IPS-NIHi7 (cell line): ENCODE measurements around the gene GABARAP.

ENCODE experiments used
- DNase-seq: peaks from one replicate; pipeline ENCODE4 v3.0.0; 2012; ENCODE audit warnings: mixed read lengths; ENCODE audit errors: extremely low spot score

Gene GABARAP

DNA sequence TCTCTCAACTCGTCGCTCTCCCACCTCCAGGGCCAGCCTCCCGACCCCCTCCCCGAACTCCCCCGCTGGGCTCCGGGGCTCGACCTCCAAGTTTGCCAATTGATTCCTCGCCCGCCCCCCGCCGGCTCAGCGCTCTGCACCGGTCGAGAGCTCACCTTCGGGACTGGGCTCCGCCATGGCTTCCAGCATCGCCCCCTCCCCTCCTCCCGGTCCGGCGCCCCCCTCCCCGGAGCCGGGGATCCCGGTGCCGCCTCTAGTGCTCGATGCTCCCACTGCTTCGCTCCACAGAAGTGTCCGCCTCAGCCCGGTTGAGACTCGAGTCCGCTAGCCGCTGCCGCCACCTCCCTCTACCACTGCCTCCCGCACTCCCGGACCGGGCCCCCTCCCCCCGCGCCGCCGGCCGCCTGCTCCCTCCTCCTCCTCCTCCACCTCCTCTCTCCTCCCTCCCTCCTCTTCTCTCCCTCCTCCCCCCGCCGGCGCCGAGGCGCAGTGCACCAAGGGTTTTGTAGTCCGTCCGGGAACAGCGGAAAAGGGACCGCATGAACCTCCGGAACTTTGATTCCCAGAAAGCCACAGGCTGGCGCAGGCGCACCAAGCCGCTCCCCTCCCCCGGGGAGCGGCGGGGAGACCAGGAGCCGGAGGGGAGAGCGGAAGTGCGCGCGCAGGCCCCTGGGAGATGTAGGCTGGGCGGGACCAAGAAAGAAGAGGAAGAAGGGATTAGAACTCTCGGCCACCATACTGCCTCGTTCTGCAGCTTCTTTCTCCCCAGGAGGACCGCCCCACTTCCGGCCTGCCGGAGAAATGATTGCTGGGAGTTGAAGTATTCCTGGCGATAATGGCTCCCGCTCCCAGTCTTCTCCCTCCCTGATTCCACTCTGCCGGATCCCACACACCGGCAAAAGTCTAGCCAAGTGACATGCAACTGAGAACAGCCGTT is 2.9 kb downstream of the GABARAP start, which contains the start of gene PHF23:
Gene PHF23 (minus strand): TSS at position 367 of the 937 bp plus-strand sequence. CDS start 178 bp downstream, at position 189.
- peak; percentile 93 for DNase-seq

DNA sequence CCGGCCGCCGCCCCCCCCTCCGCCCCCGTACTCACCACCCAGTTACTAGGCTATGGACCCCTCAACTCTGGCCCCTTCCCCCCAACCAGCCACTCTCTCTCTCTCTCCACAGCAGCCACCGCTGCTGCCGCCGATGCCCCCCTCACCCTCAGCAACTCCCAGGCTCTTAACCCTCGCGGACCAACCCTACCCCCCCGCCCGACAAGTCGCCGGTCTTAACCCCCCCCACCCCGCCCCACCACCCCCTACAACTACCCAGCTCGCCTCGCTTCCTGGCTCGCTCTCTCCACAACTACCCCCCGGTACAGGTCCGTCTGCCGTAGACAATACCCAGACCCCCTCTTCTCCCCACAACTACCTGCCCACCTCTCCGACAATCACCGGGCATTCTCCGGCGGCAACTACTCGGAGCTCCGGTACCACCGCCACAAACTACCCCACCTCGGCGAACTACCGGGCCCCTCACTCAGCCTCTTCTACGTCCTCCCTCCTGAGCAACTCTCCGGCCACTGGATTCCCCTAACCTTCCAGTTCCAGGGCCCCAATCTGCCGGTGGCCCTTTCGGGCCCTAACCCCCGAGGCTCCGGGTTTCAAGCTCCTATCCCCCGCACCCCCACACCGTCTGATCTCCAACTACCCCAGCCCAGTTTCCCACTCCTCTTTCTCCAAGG is 3.7 kb downstream of the GABARAP start:
- DNase-seq, result peak; percentile 22

DNA sequence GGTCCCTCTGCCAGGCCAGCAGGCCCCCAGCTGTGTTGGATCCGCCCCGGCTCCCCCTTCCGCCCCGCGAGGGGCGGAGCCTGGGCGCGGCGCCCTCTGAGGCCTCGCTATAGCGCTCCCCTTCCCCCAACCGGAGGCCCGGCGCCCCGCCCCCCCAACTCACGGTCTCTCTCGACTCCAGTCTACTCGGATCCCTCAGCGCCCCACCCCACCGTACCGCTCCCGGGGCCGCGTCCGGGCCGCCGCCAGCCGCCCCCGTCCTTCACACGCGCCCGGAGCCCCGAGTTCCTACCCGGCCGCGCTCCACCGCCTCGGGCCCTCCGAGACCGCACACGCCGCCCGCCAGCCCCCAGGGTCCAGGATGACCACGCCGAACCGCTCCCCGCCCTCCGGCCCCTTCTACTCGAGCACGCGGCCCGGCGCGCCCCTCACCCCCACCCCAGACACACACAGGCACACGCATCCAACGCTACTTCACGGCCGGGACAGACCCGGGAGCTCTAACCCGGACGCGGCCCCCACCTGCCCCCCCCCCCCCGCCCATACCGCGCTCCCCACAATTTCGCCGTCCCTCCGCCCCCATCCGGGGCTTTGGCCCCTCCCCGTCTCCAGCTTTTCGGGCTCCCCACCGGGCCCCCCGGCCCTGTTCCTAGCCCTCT is 4.4 kb downstream of the GABARAP start:
- peak; percentile 79 for DNase-seq

DNA sequence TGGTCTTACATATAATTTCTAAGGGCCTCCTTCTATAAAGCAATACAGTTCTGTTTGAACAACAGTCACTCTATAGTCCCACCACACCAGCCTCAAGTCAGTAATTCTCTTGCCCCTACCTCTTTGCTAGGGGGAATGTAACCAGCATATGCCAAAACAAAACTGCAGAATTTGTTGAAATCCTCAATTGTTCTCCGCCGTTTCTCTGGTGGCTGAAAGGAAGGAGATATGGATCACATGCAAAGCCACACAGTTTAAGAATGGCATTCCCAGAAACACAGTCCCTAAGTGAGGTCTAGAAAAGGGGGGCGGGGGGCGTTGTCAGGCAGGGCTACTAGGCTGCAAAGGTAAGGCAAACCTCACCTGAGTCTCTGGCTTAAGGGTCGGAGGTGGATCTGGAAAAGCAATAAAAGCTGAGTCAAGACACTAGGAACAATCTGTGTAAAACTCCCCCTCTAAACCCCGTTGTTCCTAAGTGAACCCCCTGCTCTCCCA is 4.9 kb downstream of the GABARAP start:
- no peak for DNase-seq

DNA sequence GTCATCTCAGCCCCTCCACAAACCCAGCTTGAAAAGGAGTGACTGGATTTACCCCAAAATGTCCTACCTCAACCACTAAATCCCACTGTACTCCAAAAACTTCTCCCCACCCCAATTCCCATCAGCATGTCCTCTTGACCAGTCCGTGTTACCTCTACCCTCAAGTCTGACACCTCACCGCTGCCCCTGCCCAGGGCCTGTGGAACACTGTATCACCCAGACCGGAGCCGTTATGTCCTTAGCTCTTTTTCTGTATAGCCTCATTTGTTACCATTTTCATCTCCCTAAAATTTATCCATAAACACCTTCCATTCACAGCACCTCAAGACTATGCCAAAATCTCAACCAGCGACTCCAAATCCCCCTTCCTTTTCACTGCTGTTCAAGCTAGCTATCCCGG is 5.4 kb downstream of the GABARAP start:
- DNase-seq, result no peak

DNA sequence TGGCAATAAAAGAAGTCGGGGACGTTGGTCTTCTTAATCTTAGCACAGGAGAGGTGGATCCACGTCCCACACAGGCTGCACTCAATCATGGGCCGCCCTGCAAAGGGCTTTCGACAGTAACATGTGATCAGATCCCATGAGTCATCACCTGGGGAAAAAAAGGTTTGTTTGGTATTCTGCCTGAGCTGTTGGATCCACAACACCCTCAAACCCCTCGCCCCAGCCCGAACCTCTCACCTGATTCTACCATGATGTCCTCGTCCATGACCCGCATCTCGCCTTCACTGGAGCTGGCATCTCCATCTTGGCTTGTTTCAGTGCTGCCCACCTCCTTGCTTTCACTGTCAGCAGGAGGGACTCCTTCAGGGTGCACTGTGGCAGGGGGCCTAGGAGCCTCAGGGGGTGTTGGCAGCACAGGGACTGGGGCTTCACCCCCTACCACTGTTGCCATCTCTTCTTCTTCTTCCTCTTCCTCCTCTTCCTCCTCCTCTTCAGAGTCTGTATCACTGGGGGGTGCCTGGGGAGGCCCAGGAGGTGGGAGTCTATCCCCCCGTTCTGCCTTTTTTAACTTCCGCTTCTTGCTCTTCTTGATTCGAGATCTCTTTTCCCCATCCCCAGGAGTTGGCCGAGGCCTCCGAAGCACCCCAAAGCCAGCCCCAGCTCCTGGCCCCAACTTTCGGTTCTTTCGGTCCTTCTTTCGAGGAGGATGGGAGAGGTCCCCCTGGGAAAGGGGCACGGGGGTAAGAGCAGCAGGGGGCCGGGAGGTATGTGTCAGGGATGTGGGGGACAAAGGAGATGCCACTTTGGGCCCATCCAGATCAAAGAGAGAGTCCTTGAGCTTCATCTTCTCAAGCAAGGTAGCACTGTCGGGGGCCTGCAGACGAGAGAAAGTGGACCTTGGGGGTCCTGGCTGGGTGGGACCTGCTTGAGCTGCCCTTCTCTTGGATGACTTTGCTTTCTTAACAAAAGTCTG is 6.3 kb downstream of the GABARAP start:
- no peak for DNase-seq

DNA sequence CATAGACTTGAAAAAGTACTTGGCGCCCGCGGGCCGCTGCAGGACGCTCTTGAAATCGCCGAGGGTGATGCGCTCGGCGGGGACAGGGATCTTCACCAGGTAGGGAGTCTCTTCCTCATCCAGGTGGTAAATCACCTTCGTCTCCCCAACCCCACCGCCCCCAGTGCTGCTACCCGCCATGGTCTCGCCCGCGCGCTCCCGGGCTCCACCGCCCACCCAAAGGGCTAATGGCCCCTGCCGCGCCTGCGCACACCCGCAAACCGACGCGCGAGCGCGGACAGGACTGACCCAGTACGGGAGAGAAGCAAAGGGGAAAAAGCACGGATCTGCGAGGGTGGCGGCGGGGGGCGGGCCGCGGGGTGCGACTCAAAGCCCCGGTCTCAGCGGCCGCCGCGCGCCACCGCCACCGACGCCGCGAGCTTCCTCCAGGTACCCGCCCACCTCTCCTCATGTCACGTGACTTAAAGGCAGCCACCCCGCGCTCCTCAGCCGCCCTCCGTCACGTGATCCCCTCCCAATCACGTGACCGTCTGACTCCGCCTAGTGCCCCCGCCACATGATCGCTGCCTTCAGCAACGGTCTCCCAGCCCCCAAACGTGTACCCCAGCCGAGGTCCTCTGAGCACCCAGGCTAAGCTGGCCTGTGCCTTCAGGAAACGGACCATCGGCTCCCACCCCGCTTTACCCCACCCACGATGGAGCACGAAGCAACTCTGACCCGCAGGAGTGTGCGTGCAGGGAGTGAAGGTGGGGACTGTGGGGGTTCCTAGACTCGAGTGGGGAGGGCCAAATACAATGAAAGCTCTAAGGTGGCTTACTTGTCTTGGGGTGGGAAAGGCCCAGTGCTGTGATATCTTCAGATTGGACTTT is 7.9 kb downstream of the GABARAP start, which contains the start of gene DVL2:
Gene DVL2 (minus strand): TSS at position 435 of the 869 bp plus-strand sequence. CDS start 255 bp downstream, at position 180.
- DNase-seq, result peak; percentile 88

DNA sequence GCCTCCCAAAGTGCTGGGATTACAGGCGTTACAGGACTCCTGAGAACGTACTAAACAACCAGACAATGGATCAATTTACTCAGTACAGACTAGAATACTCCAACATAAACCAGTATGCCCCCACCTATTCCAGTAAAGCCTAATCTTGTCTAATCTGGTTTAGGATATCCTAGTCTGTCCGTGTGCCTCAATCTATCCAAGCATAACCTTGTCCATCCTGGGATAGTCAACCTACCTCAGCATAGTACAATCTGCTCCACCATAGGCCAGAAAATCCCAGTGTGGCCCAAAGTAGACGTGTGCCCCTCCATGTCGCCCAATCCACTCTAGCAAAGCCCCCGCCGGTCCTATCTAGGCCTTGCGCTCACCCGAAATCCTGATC is 8.6 kb downstream of the GABARAP start:
- no peak for DNase-seq

DNA sequence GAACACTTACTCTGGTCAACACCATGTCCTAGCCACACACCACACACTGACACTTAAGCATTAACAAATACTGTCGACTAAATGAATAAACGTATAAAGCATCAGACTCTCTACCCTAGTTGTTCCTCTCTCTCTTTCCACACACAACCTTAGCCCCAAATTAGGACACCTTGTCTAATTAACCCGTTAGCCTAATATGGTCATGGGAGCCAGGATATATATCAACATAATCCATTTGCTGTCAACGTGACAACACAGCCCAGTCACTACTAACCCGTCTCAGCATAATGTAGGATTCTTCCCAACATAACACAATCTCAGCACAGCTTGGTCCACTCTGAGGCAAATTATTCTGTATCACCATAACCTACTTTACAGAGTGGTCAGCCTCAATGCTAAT is 10.1 kb downstream of the GABARAP start:
- no peak for DNase-seq

DNA sequence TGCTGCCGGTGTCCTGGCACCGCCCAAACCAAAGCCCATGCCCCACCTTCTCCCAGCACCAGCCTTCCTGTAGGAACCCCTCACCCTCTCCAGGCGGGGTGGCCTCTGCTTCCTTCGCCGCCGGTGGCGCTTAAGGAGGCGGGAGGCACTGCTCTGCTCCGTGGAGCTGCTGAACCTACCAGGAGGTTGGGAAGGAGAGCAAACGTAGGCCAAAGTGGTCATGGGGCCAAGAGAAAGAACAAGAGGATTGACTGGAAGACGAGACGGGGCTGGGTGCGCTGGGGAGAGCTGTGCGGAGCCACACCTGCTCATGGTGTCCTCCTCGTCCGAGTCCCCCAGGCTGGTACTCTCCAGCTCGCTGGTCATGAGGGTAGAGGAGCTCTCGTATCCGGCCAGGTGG is 12.7 kb downstream of the GABARAP start:
- DNase-seq, result no peak

DNA sequence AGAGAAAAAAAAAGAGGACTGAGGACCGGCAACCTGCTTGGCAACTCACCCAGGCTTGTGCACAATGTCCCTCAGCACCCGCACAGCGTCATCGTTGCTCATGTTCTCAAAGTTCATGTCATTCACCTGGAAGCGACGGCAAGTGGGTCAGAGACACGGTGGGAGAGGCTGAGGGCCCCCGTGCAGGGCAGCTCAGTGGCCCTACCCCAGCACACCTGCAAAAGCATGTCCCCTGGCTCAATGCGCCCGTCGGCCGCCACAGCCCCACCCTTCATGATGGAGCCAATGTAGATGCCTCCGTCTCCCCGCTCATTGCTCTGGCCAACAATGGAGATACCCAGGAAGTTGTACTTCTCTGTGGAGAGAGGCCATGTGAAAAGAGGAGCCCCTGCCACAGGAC is 13.3 kb downstream of the GABARAP start:
- no peak for DNase-seq

DNA sequence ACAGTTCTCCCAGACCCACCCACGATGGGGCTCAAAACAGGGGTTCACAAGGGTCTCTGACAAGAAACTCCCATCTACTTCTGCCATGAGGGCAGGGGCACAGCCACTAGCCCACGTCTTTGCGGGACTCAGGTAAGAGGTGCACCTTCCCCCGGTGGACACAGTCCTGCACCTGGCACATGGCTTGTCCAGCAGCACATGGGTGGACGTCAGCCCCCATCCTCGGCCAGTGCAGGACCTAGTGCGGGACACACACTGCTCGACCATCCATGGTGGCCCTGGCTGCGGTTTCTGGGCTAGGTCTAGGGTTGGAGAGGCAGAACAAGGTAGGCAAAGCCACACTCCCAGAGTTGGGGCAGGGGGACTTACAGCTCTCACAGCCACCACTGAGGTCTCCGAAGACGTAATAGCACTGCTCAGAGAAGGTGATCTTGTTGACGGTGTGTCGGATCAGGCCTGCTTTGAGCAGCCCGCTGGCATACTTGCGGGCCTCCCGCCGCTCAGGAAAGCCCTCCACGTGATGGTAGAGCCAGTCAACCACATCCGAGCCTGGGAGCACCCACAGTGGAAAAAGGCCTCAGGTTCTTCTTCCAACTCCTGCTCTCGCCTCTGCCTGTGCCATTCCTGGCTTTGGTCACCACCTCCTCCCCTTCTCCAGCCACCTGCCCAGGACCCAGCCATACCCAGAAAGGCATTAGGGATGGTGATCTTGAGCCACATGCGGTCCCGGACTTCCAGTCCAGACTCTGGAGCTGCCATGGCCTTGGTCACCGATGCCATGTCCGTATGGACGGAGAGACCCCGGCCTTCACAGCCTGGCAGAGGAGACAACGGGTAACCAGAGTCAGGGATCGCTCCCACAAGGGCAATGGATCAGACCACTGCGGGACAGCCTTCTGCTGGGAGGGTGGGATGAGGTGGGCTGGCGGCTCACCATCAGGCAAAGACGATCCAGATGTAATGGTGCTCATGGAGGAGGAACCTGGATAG is 15.2 kb downstream of the GABARAP start:
- DNase-seq, result no peak

DNA sequence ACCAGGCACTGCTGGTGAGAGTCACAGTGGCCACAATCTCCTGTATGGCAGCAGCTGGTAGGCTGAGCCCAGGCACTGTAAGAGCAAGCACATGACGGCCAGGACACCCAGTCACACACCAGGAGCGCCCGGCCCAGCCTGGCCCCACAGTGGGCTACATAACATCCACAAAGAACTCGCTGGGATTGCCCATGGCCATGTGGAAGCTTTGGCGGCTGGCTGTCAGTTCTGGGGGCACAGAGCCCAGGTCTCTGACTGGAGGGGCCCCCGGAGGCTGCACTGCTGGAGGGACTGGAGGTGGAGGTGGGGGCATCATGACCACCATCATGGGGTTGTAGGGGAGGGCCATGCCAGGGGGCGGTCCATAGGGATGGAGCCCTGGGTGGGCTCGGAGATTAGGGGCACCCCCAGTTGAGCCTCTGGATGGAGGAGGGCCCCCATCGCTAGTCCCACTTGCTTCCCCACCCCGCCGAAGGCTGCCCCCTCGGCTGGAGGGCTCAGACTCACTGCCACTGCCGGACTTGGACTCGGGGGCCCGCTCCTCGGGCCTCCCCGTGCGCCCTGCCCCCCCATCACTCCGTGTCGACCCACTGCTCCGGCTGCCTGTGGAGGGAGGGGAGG is 16.4 kb downstream of the GABARAP start:
- no peak for DNase-seq

DNA sequence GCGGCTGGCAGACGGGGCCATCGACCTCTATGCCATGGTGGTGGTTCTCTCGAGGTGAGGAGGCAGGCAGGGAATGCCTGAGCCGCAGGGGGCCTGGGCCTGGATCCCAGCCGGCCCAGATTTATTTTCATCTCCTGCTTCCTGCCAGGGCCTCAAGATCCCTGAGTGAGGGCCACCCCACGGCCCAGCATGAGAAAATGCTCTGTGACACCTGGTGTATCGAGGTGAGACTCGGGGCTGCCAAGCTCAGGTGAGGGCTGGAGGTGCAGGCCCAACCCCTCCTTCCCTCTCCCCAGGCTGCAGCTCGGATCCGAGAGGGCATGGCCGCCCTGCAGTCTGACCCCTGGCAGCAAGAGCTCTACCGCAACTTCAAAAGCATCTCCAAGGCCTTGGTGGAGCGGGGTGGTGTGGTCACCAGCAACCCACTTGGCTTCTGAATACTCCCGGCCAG is 17.6 kb downstream of the GABARAP start:
- DNase-seq, result no peak

DNA sequence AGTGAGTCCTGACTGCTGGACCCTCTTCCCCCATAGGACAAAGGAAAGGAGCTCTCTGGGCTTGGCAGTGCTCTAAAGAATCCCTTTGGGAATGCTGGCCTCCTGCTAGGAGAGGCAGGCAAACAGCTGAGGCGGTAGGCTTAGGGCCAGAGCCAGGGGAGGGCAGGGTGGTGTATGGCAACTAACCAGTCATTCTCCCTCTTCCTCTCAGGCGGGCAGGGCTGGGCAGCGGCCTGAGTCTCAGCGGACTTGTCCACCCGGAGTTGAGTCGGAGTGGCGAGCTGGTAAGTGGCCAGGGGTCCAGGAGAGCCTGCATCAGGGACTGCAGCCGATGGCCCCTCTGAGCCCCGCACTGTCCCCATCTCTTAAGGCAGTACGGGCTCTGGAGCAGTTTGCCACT is 18.1 kb downstream of the GABARAP start:
- no peak for DNase-seq

DNA sequence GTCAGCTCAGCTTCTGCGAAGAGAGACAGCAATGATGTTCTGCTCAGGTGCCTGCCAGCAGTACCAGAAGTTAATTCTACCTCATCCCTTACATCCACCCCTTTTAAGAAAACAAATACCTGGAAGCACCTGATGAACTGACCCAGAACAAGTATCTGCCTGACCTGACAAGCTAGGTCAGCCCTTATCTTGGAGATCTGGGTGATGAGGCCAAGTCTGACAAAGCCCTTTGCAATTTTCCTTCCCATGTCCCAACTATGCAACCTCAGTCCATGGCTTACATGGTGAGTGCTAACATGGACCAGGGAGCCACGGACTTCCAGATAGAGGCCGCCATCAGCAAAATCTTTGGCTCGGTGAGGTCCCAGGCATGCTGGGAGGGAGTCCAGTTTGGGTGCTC is 18.9 kb downstream of the GABARAP start:
- no peak for DNase-seq

DNA sequence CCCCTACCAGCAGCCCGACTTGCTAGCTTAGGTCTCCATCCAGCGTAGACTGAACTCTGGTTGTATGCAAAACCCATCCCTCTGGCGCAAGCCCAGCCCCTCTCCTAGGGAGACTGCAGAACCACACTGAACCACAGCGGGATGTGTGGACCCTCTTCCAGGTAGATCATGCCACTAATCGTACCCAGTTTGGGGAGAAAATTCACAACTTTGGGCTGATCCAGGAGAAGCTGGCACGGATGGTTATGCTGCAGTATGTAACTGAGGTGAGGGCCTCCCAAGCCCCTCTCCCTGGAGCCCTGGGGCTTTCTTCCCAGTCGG is 19.3 kb downstream of the GABARAP start:
- no peak for DNase-seq
